Measurements from ENCODE around the gene MEF2C.

Gene MEF2C

GRCh38 chr5:88761269-88761850 lies 121.6 kb downstream of the MEF2C start:
- Histone ChIP-seq H3K36me3 (ENCODE audit: control insufficient read depth, insufficient read depth, low read length) (no peaks in the 10 kb centered on the region), H3K4me1 (ENCODE audit: control insufficient read depth, insufficient read depth, low read length) (no peaks in the 10 kb centered on the region), H3K9me3 (ENCODE audit: control insufficient read depth, insufficient read depth, low read length) (no peaks in the 10 kb centered on the region), H3K4me3 (ENCODE audit: low read depth, low read length) (no peak overlapping the region), H3K27me3 (ENCODE audit: control insufficient read depth, insufficient read depth, low read length) (no peaks in the 10 kb centered on the region), H3K9ac (ENCODE audit: low read depth, low read length) (no peak overlapping the region)

GRCh38 chr5:88760527-88760926 lies 122.5 kb downstream of the MEF2C start:
- Histone ChIP-seq H3K9ac (ENCODE audit: low read depth, low read length) (no peak overlapping the region), H3K4me1 (ENCODE audit: control insufficient read depth, insufficient read depth, low read length) (no peaks in the 10 kb centered on the region), H3K36me3 (ENCODE audit: control insufficient read depth, insufficient read depth, low read length) (no peaks in the 10 kb centered on the region), H3K9me3 (ENCODE audit: control insufficient read depth, insufficient read depth, low read length) (no peaks in the 10 kb centered on the region), H3K27me3 (ENCODE audit: control insufficient read depth, insufficient read depth, low read length) (no peaks in the 10 kb centered on the region), H3K4me3 (ENCODE audit: low read depth, low read length) (no peak overlapping the region)

GRCh38 chr5:88758591-88758990 lies 124.4 kb downstream of the MEF2C start:
- no peak overlapping the region for H3K9ac ChIP-seq (ENCODE audit: low read depth, low read length)
- H3K9me3 ChIP-seq (ENCODE audit: control insufficient read depth, insufficient read depth, low read length): no peaks in the 10 kb centered on the region
- no peaks in the 10 kb centered on the region for H3K4me1 ChIP-seq (ENCODE audit: control insufficient read depth, insufficient read depth, low read length)
- no peak overlapping the region for H3K4me3 ChIP-seq (ENCODE audit: low read depth, low read length)
- no peaks in the 10 kb centered on the region for H3K27me3 ChIP-seq (ENCODE audit: control insufficient read depth, insufficient read depth, low read length)
- H3K36me3 ChIP-seq (ENCODE audit: control insufficient read depth, insufficient read depth, low read length): no peaks in the 10 kb centered on the region

GRCh38 chr5:88758184-88758583 lies 124.8 kb downstream of the MEF2C start:
- Histone ChIP-seq H3K4me1 (ENCODE audit: control insufficient read depth, insufficient read depth, low read length) (no peaks in the 10 kb centered on the region), H3K9ac (ENCODE audit: low read depth, low read length) (no peak overlapping the region), H3K9me3 (ENCODE audit: control insufficient read depth, insufficient read depth, low read length) (no peaks in the 10 kb centered on the region), H3K36me3 (ENCODE audit: control insufficient read depth, insufficient read depth, low read length) (no peaks in the 10 kb centered on the region), H3K4me3 (ENCODE audit: low read depth, low read length) (no peak overlapping the region), H3K27me3 (ENCODE audit: control insufficient read depth, insufficient read depth, low read length) (no peaks in the 10 kb centered on the region)

GRCh38 chr5:88756953-88757352 lies 126.0 kb downstream of the MEF2C start:
- H3K4me1 ChIP-seq (ENCODE audit: control insufficient read depth, insufficient read depth, low read length): no peaks in the 10 kb centered on the region
- no peak overlapping the region for H3K4me3 ChIP-seq (ENCODE audit: low read depth, low read length)
- H3K36me3 ChIP-seq (ENCODE audit: control insufficient read depth, insufficient read depth, low read length): no peaks in the 10 kb centered on the region
- H3K9me3 ChIP-seq (ENCODE audit: control insufficient read depth, insufficient read depth, low read length): no peaks in the 10 kb centered on the region
- no peak overlapping the region for H3K9ac ChIP-seq (ENCODE audit: low read depth, low read length)
- no peaks in the 10 kb centered on the region for H3K27me3 ChIP-seq (ENCODE audit: control insufficient read depth, insufficient read depth, low read length)

- Histone ChIP-seq H3K9me3 (ENCODE audit: control insufficient read depth, insufficient read depth, low read length) (no peaks in the 10 kb centered on the region), H3K36me3 (ENCODE audit: control insufficient read depth, insufficient read depth, low read length) (no peaks in the 10 kb centered on the region), H3K4me3 (ENCODE audit: low read depth, low read length) (no peak overlapping the region), H3K4me1 (ENCODE audit: control insufficient read depth, insufficient read depth, low read length) (no peaks in the 10 kb centered on the region), H3K27me3 (ENCODE audit: control insufficient read depth, insufficient read depth, low read length) (no peaks in the 10 kb centered on the region), H3K9ac (ENCODE audit: low read depth, low read length) (no peak overlapping the region)
Measured at GRCh38 chr5:88748666-88749065, 134.3 kb downstream of the MEF2C start.

GRCh38 chr5:88746438-88746882 lies 136.5 kb downstream of the MEF2C start:
- Histone ChIP-seq H3K9me3 (ENCODE audit: control insufficient read depth, insufficient read depth, low read length) (no peaks in the 10 kb centered on the region), H3K4me3 (ENCODE audit: low read depth, low read length) (no peak overlapping the region), H3K4me1 (ENCODE audit: control insufficient read depth, insufficient read depth, low read length) (no peaks in the 10 kb centered on the region), H3K9ac (ENCODE audit: low read depth, low read length) (no peak overlapping the region), H3K27me3 (ENCODE audit: control insufficient read depth, insufficient read depth, low read length) (no peaks in the 10 kb centered on the region), H3K36me3 (ENCODE audit: control insufficient read depth, insufficient read depth, low read length) (no peaks in the 10 kb centered on the region)

- H3K27me3 ChIP-seq (ENCODE audit: control insufficient read depth, insufficient read depth, low read length): no peaks in the 10 kb centered on the region
- H3K36me3 ChIP-seq (ENCODE audit: control insufficient read depth, insufficient read depth, low read length): no peaks in the 10 kb centered on the region
- H3K9ac ChIP-seq (ENCODE audit: low read depth, low read length): no peak overlapping the region
- H3K9me3 ChIP-seq (ENCODE audit: control insufficient read depth, insufficient read depth, low read length): no peaks in the 10 kb centered on the region
- H3K4me3 ChIP-seq (ENCODE audit: low read depth, low read length): no peak overlapping the region
- no peaks in the 10 kb centered on the region for H3K4me1 ChIP-seq (ENCODE audit: control insufficient read depth, insufficient read depth, low read length)
Measured at GRCh38 chr5:88745093-88745696, 137.8 kb downstream of the MEF2C start.

GRCh38 chr5:88743231-88743834 lies 139.7 kb downstream of the MEF2C start:
- no peaks in the 10 kb centered on the region for H3K9me3 ChIP-seq (ENCODE audit: control insufficient read depth, insufficient read depth, low read length)
- no peak overlapping the region for H3K9ac ChIP-seq (ENCODE audit: low read depth, low read length)
- H3K4me1 ChIP-seq (ENCODE audit: control insufficient read depth, insufficient read depth, low read length): no peaks in the 10 kb centered on the region
- H3K27me3 ChIP-seq (ENCODE audit: control insufficient read depth, insufficient read depth, low read length): no peaks in the 10 kb centered on the region
- no peak overlapping the region for H3K4me3 ChIP-seq (ENCODE audit: low read depth, low read length)
- H3K36me3 ChIP-seq (ENCODE audit: control insufficient read depth, insufficient read depth, low read length): no peaks in the 10 kb centered on the region

- H3K4me1 ChIP-seq (ENCODE audit: control insufficient read depth, insufficient read depth, low read length): no peaks in the 10 kb centered on the region
- no peaks in the 10 kb centered on the region for H3K36me3 ChIP-seq (ENCODE audit: control insufficient read depth, insufficient read depth, low read length)
- no peaks in the 10 kb centered on the region for H3K27me3 ChIP-seq (ENCODE audit: control insufficient read depth, insufficient read depth, low read length)
- H3K4me3 ChIP-seq (ENCODE audit: low read depth, low read length): no peak overlapping the region
- H3K9ac ChIP-seq (ENCODE audit: low read depth, low read length): no peak overlapping the region
- H3K9me3 ChIP-seq (ENCODE audit: control insufficient read depth, insufficient read depth, low read length): no peaks in the 10 kb centered on the region
Measured at GRCh38 chr5:88741964-88742363, 141.0 kb downstream of the MEF2C start.

- H3K27me3 ChIP-seq (ENCODE audit: control insufficient read depth, insufficient read depth, low read length): no peaks in the 10 kb centered on the region
- H3K4me3 ChIP-seq (ENCODE audit: low read depth, low read length): no peak overlapping the region
- H3K4me1 ChIP-seq (ENCODE audit: control insufficient read depth, insufficient read depth, low read length): no peaks in the 10 kb centered on the region
- no peaks in the 10 kb centered on the region for H3K36me3 ChIP-seq (ENCODE audit: control insufficient read depth, insufficient read depth, low read length)
- no peaks in the 10 kb centered on the region for H3K9me3 ChIP-seq (ENCODE audit: control insufficient read depth, insufficient read depth, low read length)
- H3K9ac ChIP-seq (ENCODE audit: low read depth, low read length): no peak overlapping the region
Measured at GRCh38 chr5:88740604-88741185, 142.3 kb downstream of the MEF2C start.

- no peaks in the 10 kb centered on the region for H3K9me3 ChIP-seq (ENCODE audit: control insufficient read depth, insufficient read depth, low read length)
- H3K4me3 ChIP-seq (ENCODE audit: low read depth, low read length): no peak overlapping the region
- no peaks in the 10 kb centered on the region for H3K27me3 ChIP-seq (ENCODE audit: control insufficient read depth, insufficient read depth, low read length)
- no peak overlapping the region for H3K9ac ChIP-seq (ENCODE audit: low read depth, low read length)
- no peaks in the 10 kb centered on the region for H3K36me3 ChIP-seq (ENCODE audit: control insufficient read depth, insufficient read depth, low read length)
- H3K4me1 ChIP-seq (ENCODE audit: control insufficient read depth, insufficient read depth, low read length): no peaks in the 10 kb centered on the region
Measured at GRCh38 chr5:88736494-88736893, 146.5 kb downstream of the MEF2C start.
